Pancreas (tissue), 10 donors: Measurements from ENCODE around the gene NUMB. TPM values are rescaled to one million over a fixed set of nuclear protein-coding genes. Genes with fewer than 3 reads are reported as not detected.

Source experiments
- ATAC-seq, 4 donors: fragments of 200-7000 bp; cut with Tn5 transposase; one replicate each; pipeline versions ENCODE4 v1.8.0 to v1.9.1; 2020; ENCODE audit warnings: mild to moderate bottlenecking in 4 of 4, moderate library complexity in 4 of 4
- DNase-seq, 6 donors: peaks; one replicate each; pipeline ENCODE4 v3.0.0-alpha.2; 2020
- FAIRE-seq: peaks from 2 replicates; lab custom pipeline; 2012; peaks lifted over from hg19 to GRCh38; lab: Jason Lieb, UNC
- H3K27ac ChIP-seq, 4 donors: fragments of 200-600 bp; sonication (generic); 1 replicate in 3 of 4; 2 replicates in 1 of 4; pipeline versions ENCODE4 v1.5.0 to v1.8.0; 2020
- H3K27me3 ChIP-seq, 4 donors: fragments of 200-600 bp; one replicate each; pipeline ENCODE4 v1.8.0; 2021
- H3K36me3 ChIP-seq, 3 donors: fragments of 200-600 bp; sonication (generic) in 1 of 3; one replicate each; pipeline versions ENCODE4 v1.5.0 to v1.8.0; 2020 to 2021
- H3K4me1 ChIP-seq, 3 donors: fragments of 200-600 bp; one replicate each; pipeline ENCODE4 v1.8.0; 2021
- H3K4me3 ChIP-seq, 4 donors: fragments of 200-600 bp; sonication (generic) in 2 of 4; one replicate each; pipeline versions ENCODE4 v1.5.0 to v1.8.0; 2020 to 2021
- H3K9me3 ChIP-seq, 4 donors: fragments of 200-600 bp; one replicate each; pipeline ENCODE4 v1.8.0; 2021
- CTCF ChIP-seq, 4 donors: fragments of 200-600 bp; sonication (generic) in 3 of 4; IDR thresholded peaks; one replicate each; pipeline versions ENCODE4 v1.5.0 to v1.8.0; 2021; ENCODE audit warnings: antibody characterized with exemption in 4 of 4
- WGBS, 2 donors: extraction: QIAGEN DNeasy Blood & Tissue Kit; methylation state at CpG; one replicate each; pipeline ENCODE4 v1.1.7; 2013; 5-methylcytosine and 5-hydroxymethylcytosine counted together
- intact Hi-C, 3 donors: fragments of 100-400 bp; cut with DNase I; formaldehyde crosslinking; loops; one replicate each; pipeline versions ENCODE4 v1.11.1 to v1.14.2; 2022
- polyA plus RNA-seq, 2 donors: library from polyadenylated mRNA; stranded (reverse); fragments of 200-250 nt; gene quantifications; one replicate each; pipeline ENCODE4 v1.2.3, GENCODE V29; 2013
- total RNA-seq, 6 donors: library from RNA; stranded (reverse); fragmentation: NEBNext Ultra II Directional in 4 of 6; extraction: Animal tissue kit (Norgen Biotek cat#: 25700) in 4 of 6; gene quantifications; one replicate each; pipeline versions ENCODE4 v1.2.1 to v1.2.4, GENCODE V29; 2021 to 2023
- donor health status: healthy with polysubstance abuse.
- donor health status: DM: no; HTN: no; CAD: no; lungs with moderate emphysema.
- donor health status: DM: no; HTN: no; CAD: no.
- donor health status: control.
- donor health status: control.
- donor health status: Bipolar disorder and iron deficiency.
- donor health status: DM: yes; HTN: yes; CAD: no.
- donor health status: DM: no; HTN: no; CAD: no.
- donor health status: DM: no; HTN: no; CAD: no.
- donor health status: DM: yes; HTN: yes; CAD: no.

Gene NUMB
- total and polyA plus RNA-seq, 8 donors: 23.9 to 53.8 (median 32.5) TPM

- intact Hi-C loops: no loop called here
- Histone ChIP-seq H3K36me3 (no peaks in the 10 kb centered on the region), H3K9me3 (no peaks in the 10 kb centered on the region), H3K4me3 (no peak overlapping the region), H3K27me3 (no peaks in the 10 kb centered on the region), H3K4me1 (no peaks in the 10 kb centered on the region), H3K27ac (no peak overlapping the region)
- no peak for TF ChIP-seq CTCF (IDR thresholded peaks at IDR 0.05)
- ATAC-seq (no peak), FAIRE-seq (no peak), DNase-seq (no peak)
- 77% methylated on average over 3 of the region's 3 CpGs for WGBS, 2 donors
Observed at GRCh38 chr14:73305499-73305898, 152.8 kb downstream of the NUMB start.

- no peaks in the 10 kb centered on the region for H3K27me3 ChIP-seq
- peaks cover 3 to 13% (median 11%) of the 10 kb centered on the region in 3 donors for H3K4me1 ChIP-seq
- H3K27ac ChIP-seq: no peak overlapping the region
- no peaks in the 10 kb centered on the region for H3K9me3 ChIP-seq
- peak; percentile 49 for FAIRE-seq
- WGBS, 2 donors: 37 to 64% methylated on average over 1 of the region's 1 CpG
- peak; percentile 58 to 81 (median 76) for ATAC-seq
- peak; percentile 31 to 61 (median 60) for TF ChIP-seq CTCF (IDR thresholded peaks at IDR 0.05)
- no peak for DNase-seq
- intact Hi-C loops: loop anchor here in 2 of 3 donors (10.0 kb wide), 1 partner anchor 180 kb away; no protein-coding TSS in a partner anchor
- H3K4me3 ChIP-seq: no peak overlapping the region
- no peaks in the 10 kb centered on the region for H3K36me3 ChIP-seq
Observed at GRCh38 chr14:73295198-73295796, 163.0 kb downstream of the NUMB start.

- intact Hi-C loops: loop anchor here (5.0 to 10.0 kb wide), 2 partner anchors 173 to 181 kb away; no protein-coding TSS in a partner anchor
- Histone ChIP-seq H3K27ac (no peak overlapping the region), H3K27me3 (no peaks in the 10 kb centered on the region), H3K36me3 (no peaks in the 10 kb centered on the region), H3K4me3 (no peak overlapping the region), H3K4me1 (peaks cover 5 to 13% (median 11%) of the 10 kb centered on the region in 3 donors), H3K9me3 (no peaks in the 10 kb centered on the region)
- FAIRE-seq (no peak), DNase-seq (no peak), ATAC-seq (no peak)
- WGBS, 2 donors: 89 to 91% methylated on average over 12 of the region's 12 CpGs
- TF ChIP-seq CTCF (IDR thresholded peaks at IDR 0.05): no peak
Observed at GRCh38 chr14:73293782-73294781, 164.3 kb downstream of the NUMB start.

- DNase-seq (no peak), FAIRE-seq (no peak), ATAC-seq (peak in 1 of 4 donors; percentile 26)
- WGBS, 2 donors: 38% methylated on average over 4 of the region's 4 CpGs
- no peaks in the 10 kb centered on the region for H3K9me3 ChIP-seq
- intact Hi-C loops: loop anchor here (5.0 to 10.0 kb wide), 2 partner anchors 177 to 185 kb away; no protein-coding TSS in a partner anchor
- H3K36me3 ChIP-seq: peaks cover 0 to 14% (median 0%) of the 10 kb centered on the region in 3 donors
- H3K27me3 ChIP-seq: no peaks in the 10 kb centered on the region
- H3K27ac ChIP-seq: no peak overlapping the region
- peaks cover 0 to 5% (median under 1%) of the 10 kb centered on the region in 3 donors for H3K4me1 ChIP-seq
- no peak overlapping the region for H3K4me3 ChIP-seq
- TF ChIP-seq CTCF (IDR thresholded peaks at IDR 0.05): no peak
Observed at GRCh38 chr14:73290279-73290678, 168.1 kb downstream of the NUMB start.
